Bronchial epithelial cell (primary cell): Measurements from ENCODE around the gene ZNF710. TPM values are rescaled to one million over a fixed set of nuclear protein-coding genes. Genes with fewer than 3 reads are reported as not detected.

Experiments
- DNase-seq: peaks from one replicate; pipeline ENCODE4 v3.0.0-alpha.2; 2010; ENCODE audit warnings: low read depth
- FAIRE-seq: peaks from 2 replicates; lab custom pipeline; 2011; peaks lifted over from hg19 to GRCh38; lab: Jason Lieb, UNC
- H3K27me3 ChIP-seq: 2 replicates; pipeline ENCODE4 v1.5.1; 2011; ENCODE audit warnings: low read length; ENCODE audit not compliant: control insufficient read depth, insufficient read depth
- H3K36me3 ChIP-seq: 2 replicates; pipeline ENCODE4 v1.5.1; 2011; ENCODE audit warnings: low read length; ENCODE audit not compliant: control insufficient read depth, insufficient read depth
- H3K4me3 ChIP-seq: 2 replicates; pipeline ENCODE4 v1.5.1; 2011; ENCODE audit warnings: mild to moderate bottlenecking, low read depth, low read length, control low read depth
- total RNA-seq: library from RNA; depleted of rRNA; stranded (reverse); fragments of >200 nt; gene quantifications from 2 replicates; pipeline ENCODE4 v1.2.1, GENCODE V29; 2014
- TF ChIP-seq, protein P1 (sequence below): IDR thresholded peaks from 2 replicates; pipeline ENCODE4 v1.5.1; 2011; ENCODE audit warnings: mild to moderate bottlenecking, moderate library complexity, low read length, control low read depth, inconsistent platforms; ENCODE audit not compliant: insufficient read depth, severe bottlenecking

Gene ZNF710
- total RNA-seq, 1 donor from 2014 or later, result 7.6 TPM

DNA sequence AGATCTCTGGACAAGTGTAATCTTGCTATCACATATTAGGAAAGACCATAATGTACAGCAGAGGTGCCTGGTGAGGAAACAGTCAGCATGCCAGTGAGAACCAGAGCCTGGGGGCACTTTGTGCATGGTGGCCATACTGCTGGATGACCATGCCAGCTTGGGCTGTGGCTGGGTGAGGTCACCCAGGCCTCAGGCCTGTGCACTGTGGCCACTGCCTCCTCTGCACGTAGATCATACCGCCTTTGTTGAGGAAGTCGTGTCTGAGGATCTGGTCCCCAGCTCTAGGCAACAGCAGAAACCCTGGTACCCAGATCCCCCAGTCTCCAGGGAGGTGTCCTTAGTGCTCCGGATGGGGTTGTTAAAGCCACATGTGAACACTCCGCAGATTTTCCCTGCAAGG, 38.9 kb downstream of the ZNF710 start:
- H3K27me3 ChIP-seq, result no peaks in the 10 kb centered on the region
- FAIRE-seq, result no peak
- no peaks in the 10 kb centered on the region for H3K36me3 ChIP-seq
- H3K4me3 ChIP-seq, result no peak overlapping the region
- TF ChIP-seq, protein P1, sequence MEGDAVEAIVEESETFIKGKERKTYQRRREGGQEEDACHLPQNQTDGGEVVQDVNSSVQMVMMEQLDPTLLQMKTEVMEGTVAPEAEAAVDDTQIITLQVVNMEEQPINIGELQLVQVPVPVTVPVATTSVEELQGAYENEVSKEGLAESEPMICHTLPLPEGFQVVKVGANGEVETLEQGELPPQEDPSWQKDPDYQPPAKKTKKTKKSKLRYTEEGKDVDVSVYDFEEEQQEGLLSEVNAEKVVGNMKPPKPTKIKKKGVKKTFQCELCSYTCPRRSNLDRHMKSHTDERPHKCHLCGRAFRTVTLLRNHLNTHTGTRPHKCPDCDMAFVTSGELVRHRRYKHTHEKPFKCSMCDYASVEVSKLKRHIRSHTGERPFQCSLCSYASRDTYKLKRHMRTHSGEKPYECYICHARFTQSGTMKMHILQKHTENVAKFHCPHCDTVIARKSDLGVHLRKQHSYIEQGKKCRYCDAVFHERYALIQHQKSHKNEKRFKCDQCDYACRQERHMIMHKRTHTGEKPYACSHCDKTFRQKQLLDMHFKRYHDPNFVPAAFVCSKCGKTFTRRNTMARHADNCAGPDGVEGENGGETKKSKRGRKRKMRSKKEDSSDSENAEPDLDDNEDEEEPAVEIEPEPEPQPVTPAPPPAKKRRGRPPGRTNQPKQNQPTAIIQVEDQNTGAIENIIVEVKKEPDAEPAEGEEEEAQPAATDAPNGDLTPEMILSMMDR, result no peak
- DNase-seq, result no peak

- Histone ChIP-seq H3K27me3 (no peaks in the 10 kb centered on the region), H3K36me3 (no peaks in the 10 kb centered on the region), H3K4me3 (no peak overlapping the region)
- TF ChIP-seq, protein P1, result no peak
- no peak for FAIRE-seq
- DNase-seq, result no peak
Measured at GRCh38 chr15:90040618-90041017, 39.5 kb downstream of the ZNF710 start.

DNA sequence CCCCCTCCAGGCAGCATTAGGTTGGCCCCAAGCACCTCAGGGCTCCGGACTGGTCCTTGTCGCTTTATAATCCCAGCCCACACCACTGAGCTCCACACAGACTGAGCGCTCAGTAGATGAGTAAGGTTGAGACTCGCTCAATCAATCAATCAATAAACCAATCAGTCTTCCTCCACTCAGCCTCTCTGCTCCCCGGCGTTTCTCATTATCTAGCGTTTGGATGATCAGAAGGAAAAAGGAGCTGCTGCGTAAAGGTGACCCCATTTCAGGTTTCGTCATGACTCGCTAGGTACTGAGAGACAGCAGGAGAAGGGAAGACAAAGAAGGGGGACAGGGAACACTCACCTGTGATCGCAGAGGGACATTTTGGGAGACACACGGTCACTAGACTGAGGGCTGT, 41.2 kb downstream of the ZNF710 start:
- TF ChIP-seq, protein P1, result no peak
- H3K4me3 ChIP-seq, result no peak overlapping the region
- no peaks in the 10 kb centered on the region for H3K36me3 ChIP-seq
- no peaks in the 10 kb centered on the region for H3K27me3 ChIP-seq
- no peak for DNase-seq
- no peak for FAIRE-seq

- FAIRE-seq, result peak; percentile 50
- DNase-seq, result no peak
Measured at GRCh38 chr15:90042766-90043529, 41.8 kb downstream of the ZNF710 start.

GRCh38 chr15:90043530-90044010, 42.4 kb downstream of the ZNF710 start:
- DNase-seq (no peak), FAIRE-seq (no peak)
- TF ChIP-seq, protein P1, result no peak
- Histone ChIP-seq H3K27me3 (no peaks in the 10 kb centered on the region), H3K4me3 (no peak overlapping the region), H3K36me3 (no peaks in the 10 kb centered on the region)

More at GRCh38 chr15:90042766-90043529, 41.8 kb downstream of the ZNF710 start:
- TF ChIP-seq, protein P1, result no peak
- Histone ChIP-seq H3K27me3 (no peaks in the 10 kb centered on the region), H3K36me3 (no peaks in the 10 kb centered on the region), H3K4me3 (no peak overlapping the region)
